Heart right ventricle (tissue), 16 donors: Measurements from ENCODE around the gene SIRT3. TPM values are rescaled to one million over a fixed set of nuclear protein-coding genes. Genes with fewer than 3 reads are reported as not detected.

Experiments
- ATAC-seq, 8 donors: fragments of 200-7000 bp; cut with Tn5 transposase; one replicate each; pipeline ENCODE4 v1.9.1; 2020; ENCODE audit warnings: mild to moderate bottlenecking in 8 of 8, moderate library complexity in 8 of 8, moderate number of reproducible peaks in 1 of 8
- DNase-seq, 2 donors: peaks; one replicate each; pipeline ENCODE4 v3.0.0-alpha.2; 2020
- H3K27ac ChIP-seq, 10 donors: fragments of 200-600 bp; sonication (generic) in 2 of 10; one replicate each; pipeline versions ENCODE4 v1.5.0 to v1.8.0; 2020 to 2022; ENCODE audit warnings: mild to moderate bottlenecking in 3 of 10
- H3K27me3 ChIP-seq, 7 donors: fragments of 200-600 bp; one replicate each; pipeline ENCODE4 v1.8.0; 2021 to 2022; ENCODE audit warnings: mild to moderate bottlenecking in 2 of 7
- H3K36me3 ChIP-seq, 9 donors: fragments of 200-600 bp; sonication (generic) in 1 of 9; one replicate each; pipeline versions ENCODE4 v1.5.0 to v1.8.0; 2020 to 2022; ENCODE audit warnings: mild to moderate bottlenecking in 2 of 9
- H3K4me1 ChIP-seq, 9 donors: fragments of 200-600 bp; sonication (generic) in 1 of 9; one replicate each; pipeline versions ENCODE4 v1.5.0 to v1.8.0; 2020 to 2022; ENCODE audit warnings: mild to moderate bottlenecking in 4 of 9
- H3K4me3 ChIP-seq, 10 donors: fragments of 200-600 bp; sonication (generic) in 2 of 10; one replicate each; pipeline versions ENCODE4 v1.5.0 to v1.8.0; 2020 to 2022; ENCODE audit warnings: mild to moderate bottlenecking in 7 of 10, moderate library complexity in 2 of 10
- H3K9me3 ChIP-seq, 11 donors: fragments of 200-600 bp in 10 of 11; sonication (generic) in 2 of 11; one replicate each; pipeline versions ENCODE4 v1.5.0 to v1.8.0; 2013 to 2022; ENCODE audit warnings: mild to moderate bottlenecking in 2 of 11, control low read depth in 1 of 11, moderate library complexity in 1 of 11
- CTCF ChIP-seq, 9 donors: fragments of 200-600 bp; sonication (generic) in 2 of 9; IDR thresholded peaks; one replicate each; pipeline versions ENCODE4 v1.5.0 to v1.8.0; 2021 to 2022; ENCODE audit warnings: antibody characterized with exemption in 9 of 9, mild to moderate bottlenecking in 5 of 9, moderate library complexity in 1 of 9
- WGBS, 2 donors: extraction: QIAGEN DNeasy Blood & Tissue Kit; methylation state at CpG; one replicate each; pipeline ENCODE4 v1.1.7; 2013; ENCODE audit warnings: inconsistent platforms in 1 of 2; 5-methylcytosine and 5-hydroxymethylcytosine counted together
- intact Hi-C, 10 donors: fragments of 100-400 bp; cut with DNase I; formaldehyde crosslinking; loops; one replicate each; pipeline versions ENCODE4 v1.11.1 to v1.14.2; 2022
- polyA plus RNA-seq, 2 donors: library from polyadenylated mRNA; stranded (reverse); fragments of 200-250 nt; gene quantifications; one replicate each; pipeline ENCODE4 v1.2.3, GENCODE V29; 2013
- total RNA-seq, 10 donors: library from RNA; stranded (reverse); fragmentation: NEBNext Ultra II Directional in 3 of 10; extraction: Animal tissue kit (Norgen Biotek cat#: 25700) in 3 of 10; gene quantifications; one replicate each; pipeline versions ENCODE4 v1.2.1 to v1.2.4, GENCODE V29; 2021 to 2023
- donor health status: Arrhythmogenic right ventricular cardiomyopathy.
- donor health status: ischemic (EF 13 %, LVEDD 7.1; RV severe dilation, severe dysfunction).
- donor health status: healthy with polysubstance abuse.
- donor health status: DM: no; HTN: yes; CAD: no.
- donor health status: DM: no; HTN: no; CAD: no.
- donor health status: ischemic (EF 25% LVEDD 6.9; RV normal size, moderate dysfunction).
- donor health status: ischemic (EF 25% LVEDD 5.7; RV mildly dilated, moderate dysfunction).
- donor health status: healthy.
- donor health status: DM: yes; HTN: yes; CAD: no.
- donor health status: Ischemic cardiomyopathy.
- donor health status: ischemic (EF 35%, LVEDD 5.7; RV mildly dilated, moderate dysfunction).
- donor health status: nonischemic (EF 11% LVEDD 7.7; RV severe dilation, severe dysfunction).
- donor health status: DM: yes; HTN: yes; CAD: no.
- donor health status: PGD.
- donor health status: ischemic (EF 29% LVEDD 5.4; RV normal size, mild dysfunction).
- donor health status: nonischemic (EF 23%, LVEDD 6.1; RV moderate dilation, normal function).

Gene SIRT3
- total and polyA plus RNA-seq, 12 donors: 18.5 to 50.2 (median 34.9) TPM

- 86 to 87% methylated on average over 22 of the region's 22 CpGs for WGBS, 2 donors
- ATAC-seq: no peak
Measured at GRCh38 chr11:272195-272930, 36.2 kb upstream of the SIRT3 start.

GRCh38 chr11:271319-271715 lies 35.2 kb upstream of the SIRT3 start:
- whole genome bisulfite sequencing, 2 donors: 67 to 80% methylated on average over 8 of the region's 8 CpGs
- intact Hi-C loops: no loop called here
- DNase-seq (no peak), ATAC-seq (no peak)
- H3K27ac ChIP-seq: peak overlapping the region in 1 of 10 donors; percentile 97
- H3K36me3 ChIP-seq: no peaks in the 10 kb centered on the region
- no peak for TF ChIP-seq CTCF (IDR thresholded peaks at IDR 0.05)
- H3K27me3 ChIP-seq: peaks cover 0 to 40% (median 15%) of the 10 kb centered on the region in 7 donors
- H3K9me3 ChIP-seq: peaks cover 0 to 4% (median 0%) of the 10 kb centered on the region in 11 donors
- peaks cover 0 to 35% (median 0%) of the 10 kb centered on the region in 9 donors for H3K4me1 ChIP-seq
- no peak overlapping the region for H3K4me3 ChIP-seq

More at GRCh38 chr11:272195-272930, 36.2 kb upstream of the SIRT3 start:
- H3K27me3 ChIP-seq: peaks cover 0 to 50% (median 21%) of the 10 kb centered on the region in 7 donors
- H3K4me3 ChIP-seq: no peak overlapping the region
- no peak overlapping the region for H3K27ac ChIP-seq
- peaks cover 0 to 32% (median 0%) of the 10 kb centered on the region in 9 donors for H3K4me1 ChIP-seq
- intact Hi-C loops: no loop called here
- H3K9me3 ChIP-seq: peaks cover 0 to 3% (median 0%) of the 10 kb centered on the region in 11 donors
- DNase-seq: no peak
- no peaks in the 10 kb centered on the region for H3K36me3 ChIP-seq
- no peak for TF ChIP-seq CTCF (IDR thresholded peaks at IDR 0.05)

- TF ChIP-seq CTCF (IDR thresholded peaks at IDR 0.05): no peak
- H3K27me3 ChIP-seq: peaks cover 0 to 35% (median 15%) of the 10 kb centered on the region in 7 donors
- H3K27ac ChIP-seq: peak overlapping the region in 2 of 10 donors; percentile 22 to 97
- DNase-seq (no peak), ATAC-seq (no peak)
- 75 to 81% methylated on average over 18 of the region's 18 CpGs for WGBS, 2 donors
- intact Hi-C loops: no loop called here
- no peak overlapping the region for H3K4me3 ChIP-seq
- no peaks in the 10 kb centered on the region for H3K36me3 ChIP-seq
- peaks cover 0 to 8% (median 3%) of the 10 kb centered on the region in 11 donors for H3K9me3 ChIP-seq
- H3K4me1 ChIP-seq: peaks cover 0 to 35% (median 0%) of the 10 kb centered on the region in 9 donors
Measured at GRCh38 chr11:270451-271318, 34.5 kb upstream of the SIRT3 start.
